Measurements from ENCODE around the gene DIP2C. TPM values are rescaled to one million over a fixed set of nuclear protein-coding genes. Genes with fewer than 3 reads are reported as not detected.

Gene DIP2C
- total RNA-seq, 1 donor from 2014 or later: 23.1 TPM

DNA sequence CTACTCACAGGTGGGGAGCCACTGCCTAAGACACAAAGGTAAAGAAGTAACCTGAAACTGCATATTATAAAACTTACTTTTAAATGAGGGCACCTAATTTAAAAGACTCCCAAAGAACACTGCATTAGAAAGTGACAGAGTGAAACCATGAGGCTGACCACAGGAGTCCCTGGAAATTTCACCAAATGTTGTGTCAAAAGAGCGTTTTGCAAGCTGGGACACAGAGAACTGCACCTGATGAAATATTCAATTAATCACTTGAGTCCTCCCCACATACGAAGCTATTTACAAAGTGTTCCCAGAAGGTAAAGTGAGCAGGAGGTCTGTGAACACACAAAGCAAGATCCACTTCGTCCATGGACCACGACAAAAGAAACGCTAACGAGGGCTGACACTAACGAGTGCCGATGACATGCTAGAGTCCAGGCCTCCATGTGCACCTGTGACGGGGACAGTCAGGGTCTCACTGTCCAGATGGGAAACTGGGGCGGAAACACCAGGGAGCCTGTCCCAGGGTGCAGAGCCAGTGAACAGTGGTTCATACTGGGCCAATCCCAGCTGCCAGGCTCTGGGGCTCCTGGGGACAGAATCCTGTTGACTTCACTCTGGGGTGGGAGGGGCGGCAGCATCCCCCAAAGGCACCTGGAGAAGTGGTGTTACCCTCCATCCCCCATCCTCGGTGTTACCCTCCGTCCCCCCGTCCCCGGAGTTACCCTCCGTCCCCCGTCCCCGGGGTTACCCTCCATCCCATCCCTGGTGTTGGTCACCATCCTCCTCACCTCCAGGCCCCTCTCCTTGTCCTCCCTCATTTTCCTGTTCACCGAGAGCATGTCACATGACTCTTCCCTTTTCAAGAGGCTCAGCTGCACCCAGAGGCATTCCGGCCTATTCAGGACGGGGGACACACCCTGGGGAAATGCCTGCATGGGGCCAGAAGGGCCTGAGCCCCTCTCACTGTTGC, 63.4 kb downstream of the DIP2C start:
- Mint-ChIP-seq H3K4me1 (ENCODE audit: unreplicated experiment) (peaks cover 48% of the 10 kb centered on the region), H3K9me3 (no peaks in the 10 kb centered on the region), H3K4me3 (peak overlapping the region; percentile 34), H3K36me3 (peaks cover 17% of the 10 kb centered on the region), H3K27ac (peak overlapping the region; percentile 97), H3K27me3 (no peaks in the 10 kb centered on the region)
- DNase-seq (ENCODE audit: extremely low spot score, unreplicated experiment): no peak
- TF ChIP-seq, protein P1, sequence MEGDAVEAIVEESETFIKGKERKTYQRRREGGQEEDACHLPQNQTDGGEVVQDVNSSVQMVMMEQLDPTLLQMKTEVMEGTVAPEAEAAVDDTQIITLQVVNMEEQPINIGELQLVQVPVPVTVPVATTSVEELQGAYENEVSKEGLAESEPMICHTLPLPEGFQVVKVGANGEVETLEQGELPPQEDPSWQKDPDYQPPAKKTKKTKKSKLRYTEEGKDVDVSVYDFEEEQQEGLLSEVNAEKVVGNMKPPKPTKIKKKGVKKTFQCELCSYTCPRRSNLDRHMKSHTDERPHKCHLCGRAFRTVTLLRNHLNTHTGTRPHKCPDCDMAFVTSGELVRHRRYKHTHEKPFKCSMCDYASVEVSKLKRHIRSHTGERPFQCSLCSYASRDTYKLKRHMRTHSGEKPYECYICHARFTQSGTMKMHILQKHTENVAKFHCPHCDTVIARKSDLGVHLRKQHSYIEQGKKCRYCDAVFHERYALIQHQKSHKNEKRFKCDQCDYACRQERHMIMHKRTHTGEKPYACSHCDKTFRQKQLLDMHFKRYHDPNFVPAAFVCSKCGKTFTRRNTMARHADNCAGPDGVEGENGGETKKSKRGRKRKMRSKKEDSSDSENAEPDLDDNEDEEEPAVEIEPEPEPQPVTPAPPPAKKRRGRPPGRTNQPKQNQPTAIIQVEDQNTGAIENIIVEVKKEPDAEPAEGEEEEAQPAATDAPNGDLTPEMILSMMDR (conservative IDR thresholded peaks at IDR 0.05): no peak

DNA sequence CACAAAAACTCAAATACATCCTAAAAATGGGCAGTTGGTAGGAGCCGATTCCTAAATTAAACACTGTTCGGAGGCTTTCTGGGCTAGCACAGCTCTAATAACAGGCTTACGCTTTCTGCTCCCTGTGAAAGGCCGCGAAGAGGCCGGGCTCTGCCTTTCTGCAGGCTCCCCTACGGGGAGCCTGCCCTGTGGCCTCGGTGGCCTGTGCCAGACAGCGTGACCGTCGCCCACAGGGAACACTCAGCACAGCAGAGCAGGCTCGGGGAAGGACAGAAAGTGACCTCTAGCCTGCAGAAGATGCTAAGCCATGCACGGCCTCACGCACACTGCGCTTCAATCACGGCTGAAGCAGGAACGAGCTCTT, 64.2 kb downstream of the DIP2C start:
- peaks cover 54% of the 10 kb centered on the region for H3K4me1 Mint-ChIP-seq (ENCODE audit: unreplicated experiment)
- H3K36me3 Mint-ChIP-seq: peaks cover 19% of the 10 kb centered on the region
- TF ChIP-seq, protein P1 (conservative IDR thresholded peaks at IDR 0.05): no peak
- H3K9me3 Mint-ChIP-seq: no peaks in the 10 kb centered on the region
- DNase-seq (ENCODE audit: extremely low spot score, unreplicated experiment): no peak
- H3K27me3 Mint-ChIP-seq: no peaks in the 10 kb centered on the region
- peak overlapping the region; percentile 78 for H3K4me3 Mint-ChIP-seq
- peak overlapping the region; percentile 97 for H3K27ac Mint-ChIP-seq

DNA sequence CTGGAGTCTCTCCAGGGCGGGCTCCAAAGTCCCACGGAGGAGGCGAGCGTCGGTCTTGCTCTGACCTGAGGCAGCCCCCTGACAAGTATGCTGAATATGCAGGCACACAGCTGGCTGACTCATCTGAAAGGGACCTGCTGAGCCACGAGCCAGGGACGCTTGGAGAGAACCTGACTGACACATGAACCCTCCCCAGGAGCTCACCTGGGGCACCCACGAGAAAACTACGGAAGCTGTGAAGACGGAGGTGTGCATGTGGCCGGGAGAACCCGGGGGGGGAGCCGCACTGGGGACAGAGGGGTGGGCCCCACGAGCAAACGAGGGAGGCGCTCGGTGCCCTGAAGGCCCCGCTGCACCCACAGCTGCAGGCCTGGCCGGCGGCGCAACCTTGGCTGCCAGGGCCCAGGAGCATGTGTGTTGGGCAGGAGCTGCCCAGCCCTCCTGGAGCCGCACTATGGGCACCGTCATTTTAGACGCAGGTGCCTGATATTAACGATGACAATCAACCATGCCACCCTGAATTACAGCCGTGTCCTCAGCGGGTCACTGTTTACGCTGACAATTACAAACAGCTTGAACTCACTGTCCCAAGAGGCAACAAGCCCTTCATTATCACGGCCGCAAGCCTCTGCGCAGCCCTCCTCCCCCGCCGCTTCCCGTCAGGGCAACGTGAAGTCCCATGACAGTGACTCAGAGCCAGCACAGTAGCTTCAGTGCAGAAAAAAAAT, 64.7 kb downstream of the DIP2C start:
- TF ChIP-seq, protein P1 (conservative IDR thresholded peaks at IDR 0.05): no peak
- H3K9me3 Mint-ChIP-seq: no peaks in the 10 kb centered on the region
- peak overlapping the region; percentile 86 for H3K4me3 Mint-ChIP-seq

DNA sequence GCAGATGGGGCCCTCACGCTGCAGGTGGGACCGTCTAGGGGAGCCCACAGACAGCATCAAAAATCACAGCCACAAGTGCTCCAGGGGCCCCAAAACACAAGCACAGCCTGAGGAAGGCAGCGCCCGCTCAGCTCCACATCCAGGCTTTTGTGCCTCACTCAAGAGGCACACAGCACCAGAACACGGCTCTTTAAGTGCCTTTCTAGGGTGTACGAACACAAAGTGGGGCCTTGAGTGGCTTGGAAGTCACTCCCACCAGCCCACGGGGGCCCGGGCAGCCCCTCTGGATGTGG, 65.2 kb downstream of the DIP2C start:
- Mint-ChIP-seq H3K36me3 (peaks cover 15% of the 10 kb centered on the region), H3K27me3 (no peaks in the 10 kb centered on the region), H3K4me3 (peak overlapping the region; percentile 86), H3K27ac (peak overlapping the region; percentile 97), H3K4me1 (ENCODE audit: unreplicated experiment) (peaks cover 54% of the 10 kb centered on the region), H3K9me3 (no peaks in the 10 kb centered on the region)
- TF ChIP-seq, protein P1 (conservative IDR thresholded peaks at IDR 0.05): no peak
- DNase-seq (ENCODE audit: extremely low spot score, unreplicated experiment): no peak

More for the DNA sequence above, 64.7 kb downstream of the DIP2C start:
- Mint-ChIP-seq H3K27me3 (no peaks in the 10 kb centered on the region), H3K4me1 (ENCODE audit: unreplicated experiment) (peaks cover 54% of the 10 kb centered on the region), H3K36me3 (peaks cover 16% of the 10 kb centered on the region), H3K27ac (peak overlapping the region; percentile 97)
- DNase-seq (ENCODE audit: extremely low spot score, unreplicated experiment): no peak

DNA sequence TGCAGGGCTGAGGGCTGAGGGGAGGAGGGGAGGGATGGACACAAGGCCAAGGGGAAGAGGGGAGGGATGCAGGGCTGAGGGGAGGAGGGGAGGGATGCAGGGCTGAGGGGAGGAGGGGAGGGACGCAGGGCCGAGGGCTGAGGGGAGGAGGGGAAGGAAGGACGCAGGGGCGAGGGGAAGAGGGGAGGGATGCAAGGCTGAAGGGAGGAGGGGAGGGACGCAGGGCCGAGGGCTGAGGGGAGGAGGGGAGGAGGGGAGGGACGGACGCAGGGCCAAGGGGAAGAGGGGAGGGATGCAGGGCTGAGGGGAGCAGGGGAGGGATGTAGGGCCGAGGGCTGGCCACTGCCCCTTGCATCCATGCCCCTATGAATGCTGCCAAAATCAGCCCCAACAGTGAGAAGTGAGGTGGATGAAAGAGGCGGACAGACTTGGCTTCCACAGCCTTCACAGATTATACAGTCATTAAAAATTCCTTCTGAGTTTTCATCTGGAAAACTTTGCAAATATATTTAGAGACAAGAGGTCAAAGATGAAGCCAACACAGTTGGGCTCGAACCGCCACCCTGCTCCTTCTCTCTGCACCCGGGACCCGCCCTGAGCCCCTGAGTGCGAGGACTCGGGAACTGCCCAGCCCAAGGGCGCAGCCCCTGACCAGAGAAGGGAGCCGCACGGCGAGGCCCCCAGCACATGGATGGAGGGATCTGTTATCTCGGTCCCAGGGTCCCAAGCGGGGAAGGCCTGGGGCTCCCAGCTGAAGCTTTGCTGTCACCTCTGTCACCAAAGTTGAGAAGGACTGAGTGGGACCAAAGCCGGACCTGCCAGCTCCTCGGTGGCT, 65.8 kb downstream of the DIP2C start:
- Mint-ChIP-seq H3K27ac (no peak overlapping the region), H3K9me3 (no peaks in the 10 kb centered on the region), H3K36me3 (peaks cover 11% of the 10 kb centered on the region), H3K27me3 (no peaks in the 10 kb centered on the region), H3K4me1 (ENCODE audit: unreplicated experiment) (peaks cover 59% of the 10 kb centered on the region), H3K4me3 (no peak overlapping the region)
- TF ChIP-seq, protein P1 (conservative IDR thresholded peaks at IDR 0.05): no peak
- DNase-seq (ENCODE audit: extremely low spot score, unreplicated experiment): no peak

All from type B pancreatic cell (in vitro differentiated cells).